Ovary (tissue), 3 donors: Measurements from ENCODE around the gene UNC5C.

Experiments used
- POLR2A ChIP-seq: fragments of 450-650 bp; IDR thresholded peaks from one replicate; pipeline ENCODE4 v1.6.1; 2017; ENCODE audit warnings: antibody characterized with exemption, mild to moderate bottlenecking, moderate library complexity
- TF ChIP-seq, protein P1 (sequence below), 3 donors: fragments of 450-650 bp in 2 of 3; fragments of 200-600 bp in 1 of 3; IDR thresholded peaks; one replicate each; pipeline versions ENCODE4 v1.5.1 to v1.8.0; 2016 to 2022; ENCODE audit warnings: antibody characterized with exemption in 3 of 3, mild to moderate bottlenecking in 1 of 3
- donor health status: DM: no; HTN: no; CAD: no.

DNA sequence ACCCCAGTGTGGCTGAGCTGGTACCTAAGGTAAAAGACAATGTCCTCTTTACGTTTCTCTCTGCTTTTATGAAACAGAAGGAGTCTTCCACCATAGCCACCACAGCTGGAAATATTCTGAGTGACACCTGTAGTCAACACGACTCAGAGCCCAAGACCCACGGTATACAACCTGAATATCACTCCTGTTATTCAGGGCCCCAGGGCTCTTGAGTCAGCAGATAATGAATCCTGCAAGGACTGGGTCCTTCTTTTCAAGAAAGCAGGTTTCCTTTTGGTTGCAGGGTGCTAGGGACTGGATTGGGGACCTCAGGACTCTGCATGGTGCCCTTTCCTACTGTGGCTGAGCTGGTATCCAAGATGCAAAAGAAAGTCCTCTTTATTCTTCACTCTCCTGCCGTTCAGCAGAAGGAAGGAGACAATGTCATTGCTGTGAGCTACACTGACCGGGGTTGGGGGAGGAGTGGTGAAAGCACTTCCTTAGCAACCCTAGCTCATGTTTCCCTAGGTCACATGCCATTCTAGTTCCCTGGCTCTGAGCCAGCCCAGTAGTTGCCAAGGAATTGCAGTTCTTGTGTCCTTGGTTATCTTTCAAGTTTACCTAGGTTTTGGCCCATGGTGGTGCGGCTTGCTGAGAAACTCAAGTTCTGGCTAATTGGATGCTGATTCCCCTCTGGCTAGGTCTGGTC lies 23.7 kb upstream of the UNC5C start:
- TF ChIP-seq, protein P1, sequence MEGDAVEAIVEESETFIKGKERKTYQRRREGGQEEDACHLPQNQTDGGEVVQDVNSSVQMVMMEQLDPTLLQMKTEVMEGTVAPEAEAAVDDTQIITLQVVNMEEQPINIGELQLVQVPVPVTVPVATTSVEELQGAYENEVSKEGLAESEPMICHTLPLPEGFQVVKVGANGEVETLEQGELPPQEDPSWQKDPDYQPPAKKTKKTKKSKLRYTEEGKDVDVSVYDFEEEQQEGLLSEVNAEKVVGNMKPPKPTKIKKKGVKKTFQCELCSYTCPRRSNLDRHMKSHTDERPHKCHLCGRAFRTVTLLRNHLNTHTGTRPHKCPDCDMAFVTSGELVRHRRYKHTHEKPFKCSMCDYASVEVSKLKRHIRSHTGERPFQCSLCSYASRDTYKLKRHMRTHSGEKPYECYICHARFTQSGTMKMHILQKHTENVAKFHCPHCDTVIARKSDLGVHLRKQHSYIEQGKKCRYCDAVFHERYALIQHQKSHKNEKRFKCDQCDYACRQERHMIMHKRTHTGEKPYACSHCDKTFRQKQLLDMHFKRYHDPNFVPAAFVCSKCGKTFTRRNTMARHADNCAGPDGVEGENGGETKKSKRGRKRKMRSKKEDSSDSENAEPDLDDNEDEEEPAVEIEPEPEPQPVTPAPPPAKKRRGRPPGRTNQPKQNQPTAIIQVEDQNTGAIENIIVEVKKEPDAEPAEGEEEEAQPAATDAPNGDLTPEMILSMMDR (IDR thresholded peaks at IDR 0.05): no peak
- TF ChIP-seq POLR2A: no peak
